ENCODE measurements around the gene GALNTL6. TPM values are rescaled to one million over a fixed set of nuclear protein-coding genes. Genes with fewer than 3 reads are reported as not detected.

The GALNTL6 gene
- total and polyA plus RNA-seq, 2 of the 4 experiments (the other 2 are of a cell fraction) = under 0.01 TPM; not detected in 1

DNA sequence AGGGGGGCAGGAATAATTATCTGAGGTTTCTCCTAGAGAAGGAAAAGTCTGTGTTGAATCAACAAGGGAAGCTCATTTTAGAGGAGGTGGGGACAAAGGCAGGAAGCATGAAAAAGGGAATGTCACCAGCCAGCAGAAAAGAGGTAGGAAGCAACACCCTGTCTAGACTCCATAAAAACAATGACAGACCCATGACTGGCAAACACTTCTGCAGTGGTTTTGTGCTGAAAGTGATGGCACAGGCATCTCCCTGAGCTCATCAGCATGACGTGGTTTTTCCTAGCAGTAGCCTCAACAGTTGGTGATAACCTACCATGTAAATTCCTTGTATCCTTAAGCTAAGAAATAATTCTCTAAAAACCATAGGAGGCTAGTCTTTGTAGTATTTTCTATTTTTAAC lies 1244.7 kb downstream of the GALNTL6 start:
- no TSS peak for BruUV-seq (replicated peaks)
- Histone ChIP-seq H3K9ac (ENCODE audit: low read depth, low read length) (no peak overlapping the region), H2BK15ac (ENCODE audit: low read depth, low read length) (no peak overlapping the region), H2BK20ac (ENCODE audit: low read depth, low read length) (no peak overlapping the region), H3K4me2 (ENCODE audit: low read depth, low read length) (no peak overlapping the region), H4K20me1 (ENCODE audit: insufficient read depth, low read length) (no peaks in the 10 kb centered on the region), H4K5ac (ENCODE audit: low read depth, low read length) (no peak overlapping the region), H3K36me3 (ENCODE audit: control insufficient read depth, insufficient read depth, low read length) (no peaks in the 10 kb centered on the region), H3K23ac (ENCODE audit: low read depth, low read length) (no peak overlapping the region), H2AK9ac (replicated peaks; ENCODE audit: low read depth, low read length, poor library complexity) (no peak overlapping the region), H2AFZ (replicated peaks; ENCODE audit: low read length, poor library complexity) (no peak overlapping the region), H3K27me3 (ENCODE audit: control insufficient read depth, insufficient read depth, low read length) (no peaks in the 10 kb centered on the region), H3K9me3 (ENCODE audit: control insufficient read depth, insufficient read depth, low read length) (no peaks in the 10 kb centered on the region), H3K4me3 (ENCODE audit: insufficient read depth, low read depth, low read length) (no peak overlapping the region), H2BK5ac (ENCODE audit: low read depth, low read length, poor library complexity, severe bottlenecking) (no peak overlapping the region), H4K8ac (ENCODE audit: low read depth in 2 of 2, low read length in 2 of 2) (no peak overlapping the region), H2AK5ac (ENCODE audit: low read depth, low read length) (no peak overlapping the region), H3K56ac (ENCODE audit: extremely low read depth, insufficient read depth, low read length) (no peak overlapping the region), H3K4me1 (ENCODE audit: control insufficient read depth, insufficient read depth, low read length) (no peaks in the 10 kb centered on the region), H3K14ac (replicated peaks; ENCODE audit: low read depth, low read length) (no peak overlapping the region), H2BK120ac (ENCODE audit: low read depth, low read length) (no peak overlapping the region), H3K4ac (ENCODE audit: low read depth, low read length) (no peak overlapping the region), H3K79me1 (ENCODE audit: low read depth in 1 of 2, low read length in 2 of 2) (no peaks in the 10 kb centered on the region), H3K9me1 (ENCODE audit: insufficient read depth, low read length) (no peaks in the 10 kb centered on the region; the same call in 1 of the 2 replicates), H3K18ac (ENCODE audit: low read depth, low read length) (no peak overlapping the region), H3K27ac (ENCODE audit: insufficient read depth, low read length) (no peak overlapping the region), H4K91ac (ENCODE audit: insufficient read depth, low read depth, low read length) (no peak overlapping the region)
- WGBS, 2 experiments (ENCODE audit: extremely low coverage in 2 of 2, insufficient read length in 1 of 2) = no CpG with 5 or more reads among the region's 1 CpG
- intact Hi-C loops (cut with micrococcal nuclease) (no loop called here), dilution Hi-C loops (cut with HindIII; ENCODE audit: low sequenced_read_pairs, unreplicated experiment) (no loop called here), in situ Hi-C loops (cut with MboI; ENCODE audit: low sequenced_read_pairs) (no loop called here)
- ATAC-seq (ENCODE audit: low read depth) (no peak; the same call in 1 of the 2 replicates), DNase-seq (peak; percentile 12)
- POLR2A ChIA-PET (ENCODE audit: unreplicated experiment) = no interaction called here
- CTCF ChIA-PET = no interaction called here
- no peak for TF ChIP-seq MXI1 (IDR thresholded peaks at IDR 0.05; ENCODE audit: borderline replicate concordance, low read depth, low read length)
- no peak for TF ChIP-seq RFX5 (IDR thresholded peaks at IDR 0.05; ENCODE audit: low read depth, low read length)
- no peak for TF ChIP-seq MAFK (IDR thresholded peaks at IDR 0.05; ENCODE audit: low read depth, low read length)
